ENCODE results near the gene SPATA24.

- TF ChIP-seq, protein P1, sequence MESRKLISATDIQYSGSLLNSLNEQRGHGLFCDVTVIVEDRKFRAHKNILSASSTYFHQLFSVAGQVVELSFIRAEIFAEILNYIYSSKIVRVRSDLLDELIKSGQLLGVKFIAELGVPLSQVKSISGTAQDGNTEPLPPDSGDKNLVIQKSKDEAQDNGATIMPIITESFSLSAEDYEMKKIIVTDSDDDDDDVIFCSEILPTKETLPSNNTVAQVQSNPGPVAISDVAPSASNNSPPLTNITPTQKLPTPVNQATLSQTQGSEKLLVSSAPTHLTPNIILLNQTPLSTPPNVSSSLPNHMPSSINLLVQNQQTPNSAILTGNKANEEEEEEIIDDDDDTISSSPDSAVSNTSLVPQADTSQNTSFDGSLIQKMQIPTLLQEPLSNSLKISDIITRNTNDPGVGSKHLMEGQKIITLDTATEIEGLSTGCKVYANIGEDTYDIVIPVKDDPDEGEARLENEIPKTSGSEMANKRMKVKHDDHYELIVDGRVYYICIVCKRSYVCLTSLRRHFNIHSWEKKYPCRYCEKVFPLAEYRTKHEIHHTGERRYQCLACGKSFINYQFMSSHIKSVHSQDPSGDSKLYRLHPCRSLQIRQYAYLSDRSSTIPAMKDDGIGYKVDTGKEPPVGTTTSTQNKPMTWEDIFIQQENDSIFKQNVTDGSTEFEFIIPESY (IDR thresholded peaks at IDR 0.05; ENCODE audit: extremely low read depth, insufficient replicate concordance, low read length), result no peak
- TF ChIP-seq, protein P2, sequence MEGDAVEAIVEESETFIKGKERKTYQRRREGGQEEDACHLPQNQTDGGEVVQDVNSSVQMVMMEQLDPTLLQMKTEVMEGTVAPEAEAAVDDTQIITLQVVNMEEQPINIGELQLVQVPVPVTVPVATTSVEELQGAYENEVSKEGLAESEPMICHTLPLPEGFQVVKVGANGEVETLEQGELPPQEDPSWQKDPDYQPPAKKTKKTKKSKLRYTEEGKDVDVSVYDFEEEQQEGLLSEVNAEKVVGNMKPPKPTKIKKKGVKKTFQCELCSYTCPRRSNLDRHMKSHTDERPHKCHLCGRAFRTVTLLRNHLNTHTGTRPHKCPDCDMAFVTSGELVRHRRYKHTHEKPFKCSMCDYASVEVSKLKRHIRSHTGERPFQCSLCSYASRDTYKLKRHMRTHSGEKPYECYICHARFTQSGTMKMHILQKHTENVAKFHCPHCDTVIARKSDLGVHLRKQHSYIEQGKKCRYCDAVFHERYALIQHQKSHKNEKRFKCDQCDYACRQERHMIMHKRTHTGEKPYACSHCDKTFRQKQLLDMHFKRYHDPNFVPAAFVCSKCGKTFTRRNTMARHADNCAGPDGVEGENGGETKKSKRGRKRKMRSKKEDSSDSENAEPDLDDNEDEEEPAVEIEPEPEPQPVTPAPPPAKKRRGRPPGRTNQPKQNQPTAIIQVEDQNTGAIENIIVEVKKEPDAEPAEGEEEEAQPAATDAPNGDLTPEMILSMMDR (IDR thresholded peaks at IDR 0.05 in 2 of 3, conservative IDR thresholded peaks at IDR 0.05 in 1 of 3; ENCODE audit: borderline replicate concordance in 1 of 3, insufficient read depth in 1 of 3, low read depth in 2 of 3, low read length in 2 of 3), result peak; percentile 13 to 36 (median 16); a peak in 2 of 6 replicates
- TF ChIP-seq ZNF274 (IDR thresholded peaks at IDR 0.05; ENCODE audit: low read depth, low read length) (no peak), EZH2 (IDR thresholded peaks at IDR 0.05) (no peak), POLR2AphosphoS5 (IDR thresholded peaks at IDR 0.05; ENCODE audit: low read depth, low read length) (no peak), CEBPB (IDR thresholded peaks at IDR 0.05; ENCODE audit: low read depth) (no peak), MAX (IDR thresholded peaks at IDR 0.05) (no peak), POLR2A (IDR thresholded peaks at IDR 0.05; ENCODE audit: borderline replicate concordance, extremely low read depth, insufficient read depth, insufficient read length) (no peak), ELF1 (IDR thresholded peaks at IDR 0.05; ENCODE audit: borderline replicate concordance, low read depth) (no peak)
These were observed 35.3 kb downstream of the SPATA24 start for GRCh38 chr5:139368613-139369012.
